Measurements from ENCODE around the gene ASCL3. TPM values are rescaled to one million over a fixed set of nuclear protein-coding genes. Genes with fewer than 3 reads are reported as not detected.

The ASCL3 gene
- total and polyA plus RNA-seq, 2 experiments from 2014 or later = not detected

DNA sequence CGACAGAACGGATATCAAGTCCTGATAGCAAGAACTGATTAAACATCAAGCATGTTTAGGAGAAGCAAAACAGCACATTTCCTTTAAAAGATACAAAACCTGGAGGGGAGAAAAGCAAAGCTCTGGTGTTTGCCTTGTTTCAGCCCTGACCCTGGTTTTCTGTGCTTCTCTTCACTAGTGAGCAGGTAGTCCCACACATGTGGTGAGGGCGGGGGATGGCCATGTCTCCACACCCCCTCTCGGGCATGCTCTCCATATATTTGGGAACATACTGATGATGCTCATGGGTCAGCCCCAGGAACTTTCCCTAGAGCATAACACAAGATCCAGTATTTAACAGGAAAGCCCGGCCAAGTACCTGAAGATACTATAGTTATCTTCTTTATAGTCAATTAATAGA, 20.1 kb downstream of the ASCL3 start:
- Histone ChIP-seq H3K9me2 (ENCODE audit: insufficient read depth) (no peaks in the 10 kb centered on the region), H4K20me1 (replicated peaks; ENCODE audit: insufficient read depth) (peaks cover 3% of the 10 kb centered on the region; the same call in 1 of the 2 replicates), H3K79me2 (replicated peaks; ENCODE audit: insufficient read depth) (no peaks in the 10 kb centered on the region), H3K4me1 (ENCODE audit: insufficient read depth) (no peaks in the 10 kb centered on the region), H3F3A (replicated peaks; ENCODE audit: low read depth) (no peaks in the 10 kb centered on the region), H3K27me3 (ENCODE audit: insufficient read depth) (no peaks in the 10 kb centered on the region), H3K4me3 (no peak overlapping the region), H3K4me2 (no peak overlapping the region), H2AFZ (no peak overlapping the region), H3K27ac (ENCODE audit: low read depth) (no peak overlapping the region), H3K36me3 (ENCODE audit: insufficient read depth) (0 out of 2 replicates have a peak, but pooled peaks cover 3% of the 10 kb centered on the region)
- no peaks in the 10 kb centered on the region for H3K9me3 Mint-ChIP-seq
- H3K4me1 Mint-ChIP-seq = no peaks in the 10 kb centered on the region
- no peak overlapping the region for H3K4me3 Mint-ChIP-seq
- H3K27ac Mint-ChIP-seq = no peak overlapping the region
- ATAC-seq (no peak), DNase-seq (ENCODE audit: low spot score) (no peak)
- no peak for TF ChIP-seq ZNF331 (CRISPR knock-in tag; IDR thresholded peaks at IDR 0.05; ENCODE audit: low read depth)
- no peak for TF ChIP-seq ZNF114 (CRISPR knock-in tag; IDR thresholded peaks at IDR 0.05)
- no peak for TF ChIP-seq JUNB (IDR thresholded peaks at IDR 0.05; ENCODE audit: unreplicated experiment)
- TF ChIP-seq, protein P1, sequence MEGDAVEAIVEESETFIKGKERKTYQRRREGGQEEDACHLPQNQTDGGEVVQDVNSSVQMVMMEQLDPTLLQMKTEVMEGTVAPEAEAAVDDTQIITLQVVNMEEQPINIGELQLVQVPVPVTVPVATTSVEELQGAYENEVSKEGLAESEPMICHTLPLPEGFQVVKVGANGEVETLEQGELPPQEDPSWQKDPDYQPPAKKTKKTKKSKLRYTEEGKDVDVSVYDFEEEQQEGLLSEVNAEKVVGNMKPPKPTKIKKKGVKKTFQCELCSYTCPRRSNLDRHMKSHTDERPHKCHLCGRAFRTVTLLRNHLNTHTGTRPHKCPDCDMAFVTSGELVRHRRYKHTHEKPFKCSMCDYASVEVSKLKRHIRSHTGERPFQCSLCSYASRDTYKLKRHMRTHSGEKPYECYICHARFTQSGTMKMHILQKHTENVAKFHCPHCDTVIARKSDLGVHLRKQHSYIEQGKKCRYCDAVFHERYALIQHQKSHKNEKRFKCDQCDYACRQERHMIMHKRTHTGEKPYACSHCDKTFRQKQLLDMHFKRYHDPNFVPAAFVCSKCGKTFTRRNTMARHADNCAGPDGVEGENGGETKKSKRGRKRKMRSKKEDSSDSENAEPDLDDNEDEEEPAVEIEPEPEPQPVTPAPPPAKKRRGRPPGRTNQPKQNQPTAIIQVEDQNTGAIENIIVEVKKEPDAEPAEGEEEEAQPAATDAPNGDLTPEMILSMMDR (conservative IDR thresholded peaks at IDR 0.05; ENCODE audit: low read depth in 2 of 2) = no peak
- TF ChIP-seq NANOG (IDR thresholded peaks at IDR 0.05; ENCODE audit: borderline replicate concordance) = no peak
- TF ChIP-seq EZH2phosphoT487 (IDR thresholded peaks at IDR 0.05; ENCODE audit: unreplicated experiment) = no peak
- TF ChIP-seq STAT1 (IDR thresholded peaks at IDR 0.05; ENCODE audit: unreplicated experiment) = no peak
- TF ChIP-seq, protein P2, sequence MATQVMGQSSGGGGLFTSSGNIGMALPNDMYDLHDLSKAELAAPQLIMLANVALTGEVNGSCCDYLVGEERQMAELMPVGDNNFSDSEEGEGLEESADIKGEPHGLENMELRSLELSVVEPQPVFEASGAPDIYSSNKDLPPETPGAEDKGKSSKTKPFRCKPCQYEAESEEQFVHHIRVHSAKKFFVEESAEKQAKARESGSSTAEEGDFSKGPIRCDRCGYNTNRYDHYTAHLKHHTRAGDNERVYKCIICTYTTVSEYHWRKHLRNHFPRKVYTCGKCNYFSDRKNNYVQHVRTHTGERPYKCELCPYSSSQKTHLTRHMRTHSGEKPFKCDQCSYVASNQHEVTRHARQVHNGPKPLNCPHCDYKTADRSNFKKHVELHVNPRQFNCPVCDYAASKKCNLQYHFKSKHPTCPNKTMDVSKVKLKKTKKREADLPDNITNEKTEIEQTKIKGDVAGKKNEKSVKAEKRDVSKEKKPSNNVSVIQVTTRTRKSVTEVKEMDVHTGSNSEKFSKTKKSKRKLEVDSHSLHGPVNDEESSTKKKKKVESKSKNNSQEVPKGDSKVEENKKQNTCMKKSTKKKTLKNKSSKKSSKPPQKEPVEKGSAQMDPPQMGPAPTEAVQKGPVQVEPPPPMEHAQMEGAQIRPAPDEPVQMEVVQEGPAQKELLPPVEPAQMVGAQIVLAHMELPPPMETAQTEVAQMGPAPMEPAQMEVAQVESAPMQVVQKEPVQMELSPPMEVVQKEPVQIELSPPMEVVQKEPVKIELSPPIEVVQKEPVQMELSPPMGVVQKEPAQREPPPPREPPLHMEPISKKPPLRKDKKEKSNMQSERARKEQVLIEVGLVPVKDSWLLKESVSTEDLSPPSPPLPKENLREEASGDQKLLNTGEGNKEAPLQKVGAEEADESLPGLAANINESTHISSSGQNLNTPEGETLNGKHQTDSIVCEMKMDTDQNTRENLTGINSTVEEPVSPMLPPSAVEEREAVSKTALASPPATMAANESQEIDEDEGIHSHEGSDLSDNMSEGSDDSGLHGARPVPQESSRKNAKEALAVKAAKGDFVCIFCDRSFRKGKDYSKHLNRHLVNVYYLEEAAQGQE (IDR thresholded peaks at IDR 0.05; ENCODE audit: unreplicated experiment) = no peak
- no peak for TF ChIP-seq EZH2 (IDR thresholded peaks at IDR 0.05; ENCODE audit: low read depth, unreplicated experiment)
- TF ChIP-seq CREB1 (CRISPR knock-in tag; IDR thresholded peaks at IDR 0.05; ENCODE audit: low read depth) = no peak
- TF ChIP-seq, protein P3, sequence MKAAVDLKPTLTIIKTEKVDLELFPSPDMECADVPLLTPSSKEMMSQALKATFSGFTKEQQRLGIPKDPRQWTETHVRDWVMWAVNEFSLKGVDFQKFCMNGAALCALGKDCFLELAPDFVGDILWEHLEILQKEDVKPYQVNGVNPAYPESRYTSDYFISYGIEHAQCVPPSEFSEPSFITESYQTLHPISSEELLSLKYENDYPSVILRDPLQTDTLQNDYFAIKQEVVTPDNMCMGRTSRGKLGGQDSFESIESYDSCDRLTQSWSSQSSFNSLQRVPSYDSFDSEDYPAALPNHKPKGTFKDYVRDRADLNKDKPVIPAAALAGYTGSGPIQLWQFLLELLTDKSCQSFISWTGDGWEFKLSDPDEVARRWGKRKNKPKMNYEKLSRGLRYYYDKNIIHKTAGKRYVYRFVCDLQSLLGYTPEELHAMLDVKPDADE (IDR thresholded peaks at IDR 0.05) = no peak
- TF ChIP-seq, protein P4, sequence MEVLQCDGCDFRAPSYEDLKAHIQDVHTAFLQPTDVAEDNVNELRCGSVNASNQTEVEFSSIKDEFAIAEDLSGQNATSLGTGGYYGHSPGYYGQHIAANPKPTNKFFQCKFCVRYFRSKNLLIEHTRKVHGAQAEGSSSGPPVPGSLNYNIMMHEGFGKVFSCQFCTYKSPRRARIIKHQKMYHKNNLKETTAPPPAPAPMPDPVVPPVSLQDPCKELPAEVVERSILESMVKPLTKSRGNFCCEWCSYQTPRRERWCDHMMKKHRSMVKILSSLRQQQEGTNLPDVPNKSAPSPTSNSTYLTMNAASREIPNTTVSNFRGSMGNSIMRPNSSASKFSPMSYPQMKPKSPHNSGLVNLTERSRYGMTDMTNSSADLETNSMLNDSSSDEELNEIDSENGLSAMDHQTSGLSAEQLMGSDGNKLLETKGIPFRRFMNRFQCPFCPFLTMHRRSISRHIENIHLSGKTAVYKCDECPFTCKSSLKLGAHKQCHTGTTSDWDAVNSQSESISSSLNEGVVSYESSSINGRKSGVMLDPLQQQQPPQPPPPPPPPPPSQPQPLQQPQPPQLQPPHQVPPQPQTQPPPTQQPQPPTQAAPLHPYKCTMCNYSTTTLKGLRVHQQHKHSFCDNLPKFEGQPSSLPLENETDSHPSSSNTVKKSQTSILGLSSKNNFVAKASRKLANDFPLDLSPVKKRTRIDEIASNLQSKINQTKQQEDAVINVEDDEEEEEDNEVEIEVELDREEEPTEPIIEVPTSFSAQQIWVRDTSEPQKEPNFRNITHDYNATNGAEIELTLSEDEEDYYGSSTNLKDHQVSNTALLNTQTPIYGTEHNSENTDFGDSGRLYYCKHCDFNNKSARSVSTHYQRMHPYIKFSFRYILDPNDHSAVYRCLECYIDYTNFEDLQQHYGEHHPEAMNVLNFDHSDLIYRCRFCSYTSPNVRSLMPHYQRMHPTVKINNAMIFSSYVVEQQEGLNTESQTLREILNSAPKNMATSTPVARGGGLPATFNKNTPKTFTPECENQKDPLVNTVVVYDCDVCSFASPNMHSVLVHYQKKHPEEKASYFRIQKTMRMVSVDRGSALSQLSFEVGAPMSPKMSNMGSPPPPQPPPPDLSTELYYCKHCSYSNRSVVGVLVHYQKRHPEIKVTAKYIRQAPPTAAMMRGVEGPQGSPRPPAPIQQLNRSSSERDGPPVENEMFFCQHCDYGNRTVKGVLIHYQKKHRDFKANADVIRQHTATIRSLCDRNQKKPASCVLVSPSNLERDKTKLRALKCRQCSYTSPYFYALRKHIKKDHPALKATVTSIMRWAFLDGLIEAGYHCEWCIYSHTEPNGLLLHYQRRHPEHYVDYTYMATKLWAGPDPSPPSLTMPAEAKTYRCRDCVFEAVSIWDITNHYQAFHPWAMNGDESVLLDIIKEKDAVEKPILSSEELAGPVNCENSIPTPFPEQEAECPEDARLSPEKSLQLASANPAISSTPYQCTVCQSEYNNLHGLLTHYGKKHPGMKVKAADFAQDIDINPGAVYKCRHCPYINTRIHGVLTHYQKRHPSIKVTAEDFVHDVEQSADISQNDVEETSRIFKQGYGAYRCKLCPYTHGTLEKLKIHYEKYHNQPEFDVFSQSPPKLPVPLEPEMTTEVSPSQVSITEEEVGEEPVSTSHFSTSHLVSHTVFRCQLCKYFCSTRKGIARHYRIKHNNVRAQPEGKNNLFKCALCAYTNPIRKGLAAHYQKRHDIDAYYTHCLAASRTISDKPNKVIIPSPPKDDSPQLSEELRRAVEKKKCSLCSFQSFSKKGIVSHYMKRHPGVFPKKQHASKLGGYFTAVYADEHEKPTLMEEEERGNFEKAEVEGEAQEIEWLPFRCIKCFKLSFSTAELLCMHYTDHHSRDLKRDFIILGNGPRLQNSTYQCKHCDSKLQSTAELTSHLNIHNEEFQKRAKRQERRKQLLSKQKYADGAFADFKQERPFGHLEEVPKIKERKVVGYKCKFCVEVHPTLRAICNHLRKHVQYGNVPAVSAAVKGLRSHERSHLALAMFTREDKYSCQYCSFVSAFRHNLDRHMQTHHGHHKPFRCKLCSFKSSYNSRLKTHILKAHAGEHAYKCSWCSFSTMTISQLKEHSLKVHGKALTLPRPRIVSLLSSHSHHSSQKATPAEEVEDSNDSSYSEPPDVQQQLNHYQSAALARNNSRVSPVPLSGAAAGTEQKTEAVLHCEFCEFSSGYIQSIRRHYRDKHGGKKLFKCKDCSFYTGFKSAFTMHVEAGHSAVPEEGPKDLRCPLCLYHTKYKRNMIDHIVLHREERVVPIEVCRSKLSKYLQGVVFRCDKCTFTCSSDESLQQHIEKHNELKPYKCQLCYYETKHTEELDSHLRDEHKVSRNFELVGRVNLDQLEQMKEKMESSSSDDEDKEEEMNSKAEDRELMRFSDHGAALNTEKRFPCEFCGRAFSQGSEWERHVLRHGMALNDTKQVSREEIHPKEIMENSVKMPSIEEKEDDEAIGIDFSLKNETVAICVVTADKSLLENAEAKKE (CRISPR knock-in tag; IDR thresholded peaks at IDR 0.05) = no peak
- TF ChIP-seq POLR2AphosphoS5 (IDR thresholded peaks at IDR 0.05; ENCODE audit: low read depth) = no peak
- H3K36me3 Mint-ChIP-seq (ENCODE audit: low read depth) = peaks cover 28% of the 10 kb centered on the region
- H3K27me3 Mint-ChIP-seq (ENCODE audit: insufficient read depth, low read depth, poor library complexity) = peaks cover 3% of the 10 kb centered on the region
